C1 segment of cervical spinal cord (tissue), 14 donors: ENCODE data around the gene ICAM1.
A peak's percentile ranks its signal among the peaks of the same experiment; 100 is the strongest.
"Not testable (repeated sequence)": the region's sequence is repeated elsewhere in the genome, so short reads cannot be mapped to it uniquely, and the experiment has no call there.

Experiments used
- DNase-seq, 14 donors: peaks; one replicate each; lab custom pipeline; 2025; lab: John Stamatoyannopoulos, UW

Gene ICAM1, protein sequence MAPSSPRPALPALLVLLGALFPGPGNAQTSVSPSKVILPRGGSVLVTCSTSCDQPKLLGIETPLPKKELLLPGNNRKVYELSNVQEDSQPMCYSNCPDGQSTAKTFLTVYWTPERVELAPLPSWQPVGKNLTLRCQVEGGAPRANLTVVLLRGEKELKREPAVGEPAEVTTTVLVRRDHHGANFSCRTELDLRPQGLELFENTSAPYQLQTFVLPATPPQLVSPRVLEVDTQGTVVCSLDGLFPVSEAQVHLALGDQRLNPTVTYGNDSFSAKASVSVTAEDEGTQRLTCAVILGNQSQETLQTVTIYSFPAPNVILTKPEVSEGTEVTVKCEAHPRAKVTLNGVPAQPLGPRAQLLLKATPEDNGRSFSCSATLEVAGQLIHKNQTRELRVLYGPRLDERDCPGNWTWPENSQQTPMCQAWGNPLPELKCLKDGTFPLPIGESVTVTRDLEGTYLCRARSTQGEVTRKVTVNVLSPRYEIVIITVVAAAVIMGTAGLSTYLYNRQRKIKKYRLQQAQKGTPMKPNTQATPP

DNA sequence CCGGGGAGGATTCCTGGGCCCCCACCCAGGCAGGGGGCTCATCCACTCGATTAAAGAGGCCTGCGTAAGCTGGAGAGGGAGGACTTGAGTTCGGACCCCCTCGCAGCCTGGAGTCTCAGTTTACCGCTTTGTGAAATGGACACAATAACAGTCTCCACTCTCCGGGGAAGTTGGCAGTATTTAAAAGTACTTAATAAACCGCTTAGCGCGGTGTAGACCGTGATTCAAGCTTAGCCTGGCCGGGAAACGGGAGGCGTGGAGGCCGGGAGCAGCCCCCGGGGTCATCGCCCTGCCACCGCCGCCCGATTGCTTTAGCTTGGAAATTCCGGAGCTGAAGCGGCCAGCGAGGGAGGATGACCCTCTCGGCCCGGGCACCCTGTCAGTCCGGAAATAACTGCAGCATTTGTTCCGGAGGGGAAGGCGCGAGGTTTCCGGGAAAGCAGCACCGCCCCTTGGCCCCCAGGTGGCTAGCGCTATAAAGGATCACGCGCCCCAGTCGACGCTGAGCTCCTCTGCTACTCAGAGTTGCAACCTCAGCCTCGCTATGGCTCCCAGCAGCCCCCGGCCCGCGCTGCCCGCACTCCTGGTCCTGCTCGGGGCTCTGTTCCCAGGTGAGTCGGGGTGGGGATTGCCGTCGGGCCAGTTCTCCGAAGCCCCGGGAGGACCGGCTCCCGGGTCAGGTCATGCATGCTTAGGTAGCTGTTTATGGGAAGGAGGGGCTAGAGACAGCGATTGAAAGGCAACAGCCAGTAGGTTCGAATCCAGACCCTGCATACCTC is at the start of gene ICAM1:
Gene ICAM1 (plus strand): TSS at position 505 of the 779 bp plus-strand sequence. CDS start 40 bp downstream, at position 545.
- peak in 9 of 14 donors; percentile 21 to 76 (median 31) for DNase-seq

DNA sequence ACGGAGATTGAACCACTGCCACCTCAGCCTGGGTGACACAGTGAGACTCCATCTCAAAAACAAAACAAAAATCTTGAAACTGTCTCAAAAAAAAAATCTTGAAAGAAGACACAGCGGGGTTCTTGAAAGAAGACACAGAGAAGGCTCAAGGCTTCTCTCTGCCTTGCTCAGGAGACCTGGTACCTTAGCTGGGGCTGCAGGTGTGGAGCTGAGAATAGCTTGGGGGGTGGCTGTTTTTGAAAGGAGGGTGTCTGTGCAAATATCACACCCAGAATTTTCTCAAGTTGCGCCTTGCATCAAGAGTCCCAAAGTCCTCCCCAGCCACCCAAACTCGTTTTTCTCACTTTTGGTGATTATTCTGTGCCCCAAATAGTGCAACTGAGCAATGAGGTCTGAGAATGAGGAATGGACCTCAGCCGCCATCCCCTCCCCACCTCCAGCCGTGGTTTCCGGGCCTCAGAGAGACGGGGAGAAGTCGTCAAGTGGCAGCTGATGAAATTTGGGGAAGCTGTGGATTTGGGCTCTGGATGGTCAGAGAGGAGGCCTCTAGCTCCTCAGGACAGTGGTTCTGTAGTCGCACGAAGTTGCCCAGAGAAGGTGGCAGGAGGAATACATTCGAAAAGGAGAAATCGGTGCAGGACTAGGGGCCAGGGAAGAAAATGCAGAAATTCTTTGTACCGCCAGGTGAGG is 48.6 kb upstream of the ICAM1 start:
- peak in 3 of 14 donors; percentile 0 to 5 (median 3) for DNase-seq

GRCh38 chr19:10223488-10224213 is 47.3 kb upstream of the ICAM1 start:
- no peak for DNase-seq

DNA sequence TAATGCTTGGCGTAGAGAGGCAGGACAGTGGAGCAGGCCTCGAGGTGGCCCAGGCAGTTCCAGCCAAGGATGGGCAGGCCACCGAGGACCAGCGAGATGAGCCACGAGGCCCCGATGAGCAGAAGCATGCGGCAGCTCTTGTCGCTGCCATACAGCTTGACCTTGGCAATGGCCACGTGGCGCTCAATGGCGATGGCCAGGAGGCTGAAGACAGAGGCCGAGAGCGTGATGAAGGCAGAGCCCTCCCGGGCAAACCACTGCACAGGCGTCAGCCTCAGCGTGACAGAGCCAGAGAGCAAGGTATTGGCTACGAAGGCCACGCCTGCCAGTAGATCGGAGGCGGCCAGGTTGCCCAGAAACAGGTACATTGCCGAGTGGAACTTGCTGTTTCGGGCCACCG is 46.6 kb upstream of the ICAM1 start:
- DNase-seq: no peak

DNA sequence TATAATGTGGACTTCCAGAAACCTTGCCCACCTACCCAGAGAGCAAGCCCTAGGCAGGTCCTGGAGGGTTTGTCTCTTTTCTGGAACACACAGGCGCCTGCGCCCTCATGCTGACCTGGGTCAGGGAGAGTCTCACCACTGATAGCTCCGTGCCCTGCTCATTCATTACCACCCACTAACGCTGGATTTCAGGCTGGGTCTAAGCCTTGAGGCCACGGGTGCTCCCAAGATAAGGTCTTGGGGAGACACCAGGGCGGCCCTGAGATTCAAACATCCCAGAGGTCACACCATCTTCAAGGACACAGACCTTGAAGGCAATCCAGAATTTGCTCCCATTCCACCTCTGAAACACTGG is 44.9 kb upstream of the ICAM1 start:
- DNase-seq: peak in 2 of 14 donors; percentile 2 to 30

GRCh38 chr19:10226376-10227025 is 44.4 kb upstream of the ICAM1 start:
- DNase-seq: peak in 6 of 14 donors; percentile 33 to 70 (median 52)

DNA sequence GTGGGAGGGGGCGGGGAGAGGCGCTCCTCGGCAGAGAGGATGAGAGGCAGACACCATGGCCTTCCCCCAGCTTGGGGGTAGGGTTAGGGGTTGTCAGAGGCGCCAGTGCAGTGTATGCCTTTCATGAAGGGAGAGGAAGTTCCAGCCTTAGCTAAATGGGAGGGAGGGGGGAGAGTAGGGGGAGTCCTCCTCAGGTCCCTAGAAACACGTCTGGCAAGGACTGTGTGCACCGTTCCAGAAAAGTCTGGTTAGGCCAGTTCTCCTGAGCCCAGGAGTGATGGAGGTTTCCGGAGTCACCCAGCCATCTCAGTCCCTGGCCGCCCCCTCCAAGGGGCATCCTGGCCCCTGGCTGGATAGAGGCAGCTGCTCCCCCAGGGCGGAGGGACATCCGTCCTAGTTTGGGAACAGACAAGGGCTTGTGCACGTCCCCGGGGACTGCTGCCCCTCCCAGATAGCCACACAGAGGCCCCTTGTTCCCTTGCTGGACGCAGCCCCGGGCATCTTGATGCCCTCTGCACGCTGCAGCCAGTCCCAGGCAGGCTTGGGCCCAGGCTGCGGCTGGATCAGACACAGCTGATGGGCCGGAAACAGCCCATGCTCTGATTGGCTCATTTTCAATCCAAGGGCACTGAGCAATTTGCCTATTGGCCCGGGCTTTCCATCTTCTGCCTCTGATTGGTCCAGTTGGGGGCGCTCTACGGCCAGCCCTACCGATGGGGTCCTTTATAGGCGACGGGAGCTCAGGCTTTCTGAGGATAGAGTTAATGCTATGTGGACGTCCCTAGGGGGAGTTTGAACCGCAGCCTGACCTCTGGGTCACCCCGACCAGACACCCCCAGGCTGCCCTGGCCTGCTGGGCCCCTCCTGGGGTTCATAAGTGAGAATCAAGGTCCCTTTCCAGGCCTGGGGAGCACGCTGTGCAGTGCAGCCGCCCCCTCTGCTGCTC is 43.6 kb upstream of the ICAM1 start:
- peak in 13 of 14 donors; percentile 16 to 92 (median 78) for DNase-seq

DNA sequence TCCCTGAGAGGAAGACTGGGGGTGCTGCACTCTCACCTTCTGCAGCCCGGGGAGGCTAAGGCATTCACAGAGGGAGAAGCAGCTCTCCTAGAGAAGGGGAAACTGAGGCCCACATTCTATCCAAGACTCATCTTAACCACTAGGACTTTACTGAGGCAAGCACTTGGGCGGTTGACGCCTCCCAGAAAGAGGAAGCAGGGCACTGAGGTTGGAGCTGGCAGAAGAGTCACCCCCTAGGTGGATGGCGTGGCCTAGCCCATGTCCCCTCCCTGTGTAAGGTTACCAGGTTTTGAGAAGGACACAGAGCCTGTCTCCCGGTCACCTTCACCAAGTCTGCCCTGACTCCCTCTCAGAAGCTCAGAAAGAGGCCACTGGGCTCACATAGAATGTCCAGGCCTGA is 42.5 kb upstream of the ICAM1 start:
- DNase-seq: no peak

DNA sequence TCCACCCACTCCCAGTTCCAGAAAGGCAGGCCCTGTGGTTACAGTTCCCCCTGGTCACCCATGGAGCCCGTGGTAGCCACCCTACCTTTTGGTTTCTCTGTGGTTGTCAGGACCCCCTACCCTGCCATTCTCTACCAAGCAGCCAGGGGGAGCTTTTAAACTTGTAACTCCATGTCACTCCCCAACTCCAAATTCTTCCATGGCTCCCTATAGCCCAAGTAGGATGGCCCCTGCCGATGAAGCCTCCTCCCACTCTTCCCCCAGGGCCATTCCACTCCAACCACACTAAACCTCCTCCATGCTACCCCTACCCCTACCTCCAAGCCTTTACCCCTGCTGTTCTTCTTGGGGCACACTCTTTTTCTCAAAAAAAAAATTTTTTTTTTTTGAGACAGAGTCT is 42.0 kb upstream of the ICAM1 start:
- DNase-seq: peak in 1 of 14 donors; percentile 16

DNA sequence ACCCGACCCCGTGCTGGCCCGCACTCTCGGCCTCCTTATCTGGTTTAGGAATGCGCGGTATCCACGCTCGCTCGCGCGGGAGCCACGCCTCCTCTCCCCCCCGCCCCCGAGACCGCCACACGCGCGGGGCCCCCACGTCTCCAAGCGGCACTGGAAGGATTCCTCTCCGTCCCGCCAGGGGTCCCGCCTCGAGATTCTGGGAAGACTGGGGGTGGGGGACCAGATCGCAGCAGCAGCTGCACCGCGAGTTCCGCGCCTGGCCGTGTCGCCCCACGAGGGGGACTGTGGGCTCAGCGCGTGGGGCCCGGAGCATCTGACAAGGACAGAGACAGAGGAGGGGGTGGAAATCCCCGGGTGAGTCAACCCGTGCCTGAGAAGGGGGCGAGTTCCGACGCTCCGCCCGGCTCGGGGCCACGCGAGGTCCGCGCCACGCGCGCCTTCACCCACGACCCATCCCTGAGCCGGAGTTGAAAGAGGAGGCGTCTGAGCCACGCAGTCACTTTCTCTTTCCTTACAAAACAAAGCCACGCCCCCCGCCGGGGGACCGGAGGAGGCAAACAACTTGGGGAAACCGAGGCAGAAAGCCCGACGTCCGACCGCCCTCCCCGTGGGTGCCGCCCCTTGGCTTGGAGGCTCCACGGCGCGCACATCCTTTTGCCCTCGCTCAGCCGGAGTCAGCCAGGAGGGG is 40.6 kb upstream of the ICAM1 start:
- peak in 4 of 14 donors; percentile 7 to 38 (median 18) for DNase-seq

DNA sequence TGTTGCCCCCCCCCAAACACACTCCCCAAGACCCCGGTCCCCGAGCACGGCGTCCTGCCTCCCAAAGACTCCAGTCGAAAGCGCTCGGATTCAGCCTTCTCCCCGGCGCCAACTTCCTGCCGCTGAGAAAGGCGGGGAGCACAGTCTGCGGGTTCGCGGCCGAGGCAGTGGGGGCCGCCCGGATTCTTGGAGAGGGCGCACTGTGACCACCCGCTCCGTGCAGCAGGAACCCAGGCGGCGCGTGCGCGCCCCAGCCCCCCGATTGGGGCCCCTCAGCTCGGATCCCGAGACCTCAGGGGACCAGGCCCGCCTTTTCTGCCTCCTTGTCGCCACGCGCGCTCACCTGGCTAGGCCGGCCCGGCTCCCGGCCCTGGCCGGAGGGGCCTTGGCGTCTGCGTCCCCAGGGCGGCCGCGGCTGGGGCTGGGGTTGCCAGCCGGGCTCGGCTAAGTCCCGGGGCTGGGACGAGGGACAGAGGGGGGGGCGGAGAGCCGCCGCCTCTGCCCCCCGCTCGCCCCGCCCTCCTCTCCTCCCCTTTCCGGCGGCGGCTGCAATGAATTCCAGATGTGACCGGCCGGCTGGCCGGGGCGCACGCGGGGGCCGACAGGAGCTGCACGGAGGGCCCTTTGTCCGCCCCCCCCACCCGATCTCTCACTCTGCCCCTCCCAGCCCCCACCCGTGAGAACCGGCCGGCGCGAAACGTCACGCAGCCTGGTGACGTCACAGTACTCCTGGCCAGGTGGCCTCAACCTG is 39.9 kb upstream of the ICAM1 start, which contains the start of gene S1PR2:
Gene S1PR2 (minus strand): TSS at position 471 of the 751 bp plus-strand sequence. CDS start 6,426 bp downstream, outside the sequence.
- DNase-seq: peak in 8 of 14 donors; percentile 7 to 39 (median 16)

DNA sequence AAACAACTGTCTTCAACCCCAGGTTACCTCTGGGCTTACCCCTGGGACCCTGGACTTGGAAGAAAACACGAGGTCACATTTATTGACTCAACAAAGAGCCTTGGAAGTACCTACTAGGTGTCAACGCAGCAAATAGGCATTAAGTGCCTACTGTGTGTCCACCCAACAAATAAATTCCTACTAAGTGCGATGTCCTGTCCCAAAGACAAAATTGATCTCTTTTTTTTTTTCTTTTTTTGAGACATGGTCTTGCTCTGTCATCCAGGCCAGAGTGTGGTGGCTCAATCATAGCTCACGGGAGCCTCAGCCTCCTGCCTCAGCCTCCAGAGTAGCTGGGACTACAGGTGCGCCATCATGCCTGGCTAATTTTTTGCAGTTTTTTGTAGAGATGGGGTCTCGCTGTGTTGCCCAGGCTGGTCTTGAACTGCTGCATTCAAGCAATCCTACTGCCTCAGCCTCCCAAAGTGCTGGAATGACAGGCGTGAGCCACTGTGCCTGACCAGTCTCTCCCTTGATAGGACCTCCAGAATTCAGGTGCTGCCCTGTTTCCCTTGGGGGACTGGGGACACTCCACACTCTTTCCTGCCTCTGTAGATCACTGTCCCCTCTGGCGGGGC is 39.2 kb upstream of the ICAM1 start:
- no peak for DNase-seq

- no peak for DNase-seq
Observed at GRCh38 chr19:10233946-10234345, 37.0 kb upstream of the ICAM1 start.

DNA sequence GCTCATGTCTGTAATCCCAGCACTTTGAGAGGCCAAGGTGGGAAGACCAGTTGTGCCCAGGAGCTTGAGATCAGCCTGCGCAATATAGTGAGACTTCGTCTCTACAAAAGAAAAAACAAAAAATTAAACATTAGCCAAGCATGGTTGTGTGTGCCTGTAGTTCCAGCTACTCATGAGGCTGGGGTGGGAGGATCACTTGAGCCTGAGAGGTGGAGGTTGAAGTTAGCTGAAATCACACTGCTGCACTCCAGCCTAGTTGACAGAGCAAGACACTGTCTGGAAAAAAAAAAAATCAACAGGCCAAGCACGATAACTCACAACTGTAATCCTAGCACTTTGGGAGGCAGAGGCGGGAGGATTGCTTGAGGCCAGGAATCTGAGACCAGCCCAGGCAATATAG is 35.9 kb upstream of the ICAM1 start:
- no peak for DNase-seq

- not testable (repeated sequence) for DNase-seq
Observed at GRCh38 chr19:10235409-10235808, 35.5 kb upstream of the ICAM1 start.

DNA sequence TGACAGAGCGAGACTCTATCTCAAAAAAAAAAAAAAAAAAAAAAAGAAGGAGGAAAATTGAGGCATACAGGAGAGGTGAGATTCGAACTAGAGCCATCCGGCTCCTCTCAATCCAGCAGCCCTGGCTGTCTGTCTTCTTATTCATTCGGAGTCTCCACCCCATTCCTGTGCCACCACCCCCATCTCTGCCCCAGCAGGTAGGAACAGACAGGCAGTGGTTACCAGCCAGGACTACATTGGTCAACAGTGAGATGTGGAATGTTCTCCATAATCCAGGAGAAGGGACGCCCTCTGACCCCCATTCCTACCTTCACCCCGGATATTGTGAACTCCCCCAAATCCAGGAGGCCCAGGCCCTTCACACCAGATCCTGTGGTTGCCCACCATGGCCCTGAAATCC is 33.2 kb upstream of the ICAM1 start:
- DNase-seq: no peak

GRCh38 chr19:10238172-10238783 is 32.6 kb upstream of the ICAM1 start:
- no peak for DNase-seq
